SU-DHL-6 (cell line): ENCODE measurements around the gene NDC1.

Source experiments
- H2AFZ ChIP-seq: fragments of 200-600 bp; sonication (generic); 2 replicates; pipeline ENCODE4 v1.6.1; 2014; ENCODE audit warnings: low read depth, mild to moderate bottlenecking, moderate library complexity, mixed read lengths, antibody characterized with exemption, low read length; ENCODE audit not compliant: severe bottlenecking
- H3F3A ChIP-seq: fragments of 200-600 bp; shearing (Covaris generic); 2 replicates; pipeline ENCODE4 v1.6.0; 2016; ENCODE audit warnings: antibody characterized with exemption, mild to moderate bottlenecking; ENCODE audit not compliant: insufficient read depth
- H3K27ac ChIP-seq: fragments of 200-600 bp; sonication (generic); 2 replicates; pipeline ENCODE4 v1.5.1; 2016; ENCODE audit warnings: low read depth, mild to moderate bottlenecking, low read length, moderate library complexity, mixed read lengths
- H3K27me3 ChIP-seq: fragments of 200-600 bp; sonication (generic), shearing (Covaris generic); 2 replicates; pipeline ENCODE4 v1.6.0; 2014; ENCODE audit warnings: mild to moderate bottlenecking, low read length
- H3K36me3 ChIP-seq: fragments of 200-600 bp; sonication (generic); 2 replicates; pipeline ENCODE4 v1.6.1; 2014; ENCODE audit warnings: mild to moderate bottlenecking, low read length, mixed read lengths
- H3K4me2 ChIP-seq: fragments of 300-600, 200-600 bp; shearing (Covaris generic), sonication (generic); 2 replicates; pipeline ENCODE4 v1.6.0; 2014; ENCODE audit warnings: low read length, low read depth, mild to moderate bottlenecking; ENCODE audit not compliant: poor library complexity, severe bottlenecking
- H3K4me3 ChIP-seq: fragments of 200-600 bp; sonication (generic); 2 replicates; pipeline ENCODE4 v1.5.1; 2014; ENCODE audit warnings: antibody characterized with exemption, low read length, mild to moderate bottlenecking, mixed read lengths; ENCODE audit not compliant: insufficient read depth, poor library complexity, severe bottlenecking
- H3K79me2 ChIP-seq: fragments of 200-600 bp; sonication (generic); 2 replicates; pipeline ENCODE4 v1.6.1; 2014; ENCODE audit warnings: mild to moderate bottlenecking, low read length, moderate library complexity; ENCODE audit not compliant: insufficient read depth
- H3K9ac ChIP-seq: fragments of 200-600 bp; sonication (generic); 2 replicates; pipeline ENCODE4 v1.7.0; 2014; ENCODE audit warnings: mild to moderate bottlenecking, low read length
- H3K9me2 ChIP-seq: fragments of 200-600 bp; sonication (generic); replicated peaks from 2 replicates; pipeline ENCODE4 v1.6.1; 2014; ENCODE audit warnings: low read length; ENCODE audit not compliant: insufficient read depth
- H3K9me3 ChIP-seq: fragments of 200-600 bp; sonication (generic); 2 replicates; pipeline ENCODE4 v1.6.1; 2014; ENCODE audit warnings: low read length, mixed read lengths; ENCODE audit not compliant: insufficient read depth
- H4K20me1 ChIP-seq: fragments of 200-600 bp; sonication (generic); 2 replicates; pipeline ENCODE4 v1.6.1; 2014; ENCODE audit warnings: low read depth, mild to moderate bottlenecking, antibody characterized with exemption, low read length, moderate library complexity, mixed read lengths
- EZH2phosphoT487 ChIP-seq: fragments of 200-600 bp; sonication (generic), shearing (Covaris generic); conservative IDR thresholded peaks from 2 replicates; pipeline ENCODE4 v1.6.1; 2018; ENCODE audit warnings: mild to moderate bottlenecking, antibody characterized with exemption, low read length, moderate library complexity, mixed read lengths
- TF ChIP-seq, protein P1 (sequence below): fragments of 200-600 bp; sonication (generic); IDR thresholded peaks from one replicate; pipeline ENCODE4 v1.5.1; 2017; ENCODE audit warnings: antibody characterized with exemption, mild to moderate bottlenecking, low read length, moderate library complexity; ENCODE audit not compliant: insufficient read depth, poor library complexity, severe bottlenecking

NDC1 gene

DNA sequence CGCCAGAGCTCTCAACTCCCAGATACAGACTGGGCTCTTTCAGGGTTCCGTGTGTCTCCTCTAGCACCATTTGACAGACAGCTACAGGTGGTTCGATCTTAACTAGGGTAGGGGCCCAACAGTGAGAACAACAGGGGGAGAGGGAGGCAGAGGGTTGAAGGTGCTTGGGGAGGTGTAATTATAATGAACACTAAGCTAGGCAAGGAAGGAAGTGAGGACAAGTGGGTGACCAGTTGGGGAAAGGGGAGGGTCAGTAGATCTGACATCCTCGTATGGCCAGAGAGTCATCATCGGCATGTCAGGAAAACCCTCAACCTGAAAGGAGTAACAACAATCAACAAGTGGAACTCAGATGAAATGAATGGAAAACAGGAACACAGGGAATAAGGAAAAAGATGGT lies 121.9 kb downstream of the NDC1 start:
- no peaks in the 10 kb centered on the region for H3K27me3 ChIP-seq
- no peak overlapping the region for H3K4me3 ChIP-seq
- H3K79me2 ChIP-seq: no peaks in the 10 kb centered on the region
- no peak overlapping the region for H3K4me2 ChIP-seq
- no peaks in the 10 kb centered on the region for H4K20me1 ChIP-seq
- no peak for TF ChIP-seq EZH2phosphoT487
- no peak overlapping the region for H3K9ac ChIP-seq
- no peak overlapping the region for H2AFZ ChIP-seq
- no peak overlapping the region for H3K27ac ChIP-seq
- no peaks in the 10 kb centered on the region for H3K36me3 ChIP-seq
- no peaks in the 10 kb centered on the region for H3K9me3 ChIP-seq
- no peaks in the 10 kb centered on the region for H3F3A ChIP-seq
- H3K9me2 ChIP-seq: no peaks in the 10 kb centered on the region

DNA sequence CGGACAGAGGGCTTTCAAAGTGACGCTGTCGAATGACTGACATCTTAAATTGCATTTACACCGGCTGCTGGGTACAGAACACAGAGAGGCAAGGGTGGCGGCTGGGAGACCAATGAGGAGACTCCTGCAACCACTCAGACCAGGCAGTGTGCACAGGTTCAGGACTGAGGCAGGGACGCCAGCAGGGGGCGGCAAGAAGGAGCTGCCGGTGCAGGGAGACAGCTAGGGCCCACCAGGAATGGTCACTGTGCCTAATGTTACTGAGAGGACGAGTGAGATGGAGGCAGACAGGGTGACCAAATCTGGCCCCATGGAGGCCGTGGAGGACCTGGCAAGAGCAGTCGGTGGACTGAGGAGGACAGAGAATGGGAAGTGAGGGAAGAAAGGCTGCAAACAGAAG lies 122.6 kb downstream of the NDC1 start:
- no peak for TF ChIP-seq EZH2phosphoT487
- TF ChIP-seq, protein P1, sequence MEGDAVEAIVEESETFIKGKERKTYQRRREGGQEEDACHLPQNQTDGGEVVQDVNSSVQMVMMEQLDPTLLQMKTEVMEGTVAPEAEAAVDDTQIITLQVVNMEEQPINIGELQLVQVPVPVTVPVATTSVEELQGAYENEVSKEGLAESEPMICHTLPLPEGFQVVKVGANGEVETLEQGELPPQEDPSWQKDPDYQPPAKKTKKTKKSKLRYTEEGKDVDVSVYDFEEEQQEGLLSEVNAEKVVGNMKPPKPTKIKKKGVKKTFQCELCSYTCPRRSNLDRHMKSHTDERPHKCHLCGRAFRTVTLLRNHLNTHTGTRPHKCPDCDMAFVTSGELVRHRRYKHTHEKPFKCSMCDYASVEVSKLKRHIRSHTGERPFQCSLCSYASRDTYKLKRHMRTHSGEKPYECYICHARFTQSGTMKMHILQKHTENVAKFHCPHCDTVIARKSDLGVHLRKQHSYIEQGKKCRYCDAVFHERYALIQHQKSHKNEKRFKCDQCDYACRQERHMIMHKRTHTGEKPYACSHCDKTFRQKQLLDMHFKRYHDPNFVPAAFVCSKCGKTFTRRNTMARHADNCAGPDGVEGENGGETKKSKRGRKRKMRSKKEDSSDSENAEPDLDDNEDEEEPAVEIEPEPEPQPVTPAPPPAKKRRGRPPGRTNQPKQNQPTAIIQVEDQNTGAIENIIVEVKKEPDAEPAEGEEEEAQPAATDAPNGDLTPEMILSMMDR: peak; percentile 68
- H3K79me2 ChIP-seq: no peaks in the 10 kb centered on the region
- H3K27me3 ChIP-seq: no peaks in the 10 kb centered on the region
- H4K20me1 ChIP-seq: no peaks in the 10 kb centered on the region
- no peak overlapping the region for H2AFZ ChIP-seq
- H3K4me3 ChIP-seq: no peak overlapping the region
- no peak overlapping the region for H3K27ac ChIP-seq
- H3K9me3 ChIP-seq: no peaks in the 10 kb centered on the region
- H3F3A ChIP-seq: no peaks in the 10 kb centered on the region
- no peaks in the 10 kb centered on the region for H3K36me3 ChIP-seq
- H3K9ac ChIP-seq: no peak overlapping the region
- H3K9me2 ChIP-seq: no peaks in the 10 kb centered on the region
- H3K4me2 ChIP-seq: no peak overlapping the region
